Colon (tissue), 2 donors: ENCODE results near the gene FBXO48.
"Not testable (repeated sequence)": the region's sequence is repeated elsewhere in the genome, so short reads cannot be mapped to it uniquely, and the experiment has no call there.

Experiments
- FAIRE-seq: peaks from 2 replicates; lab custom pipeline; 2012; peaks lifted over from hg19 to GRCh38; lab: Jason Lieb, UNC
- donor health status: control.
- donor health status: control.

The FBXO48 gene

GRCh38 chr2:68467077-68467960 is at the start of gene FBXO48, which contains the start of gene APLF:
FBXO48 (minus strand) TSS chr2:68467294; CDS start chr2:68465145, 2,149 bp downstream.
APLF (plus strand) TSS chr2:68467585; CDS start chr2:68467732, 147 bp downstream.
- FAIRE-seq: peak; percentile 83

GRCh38 chr2:68516051-68516955 is 49.2 kb upstream of the FBXO48 start:
- FAIRE-seq: no peak

DNA sequence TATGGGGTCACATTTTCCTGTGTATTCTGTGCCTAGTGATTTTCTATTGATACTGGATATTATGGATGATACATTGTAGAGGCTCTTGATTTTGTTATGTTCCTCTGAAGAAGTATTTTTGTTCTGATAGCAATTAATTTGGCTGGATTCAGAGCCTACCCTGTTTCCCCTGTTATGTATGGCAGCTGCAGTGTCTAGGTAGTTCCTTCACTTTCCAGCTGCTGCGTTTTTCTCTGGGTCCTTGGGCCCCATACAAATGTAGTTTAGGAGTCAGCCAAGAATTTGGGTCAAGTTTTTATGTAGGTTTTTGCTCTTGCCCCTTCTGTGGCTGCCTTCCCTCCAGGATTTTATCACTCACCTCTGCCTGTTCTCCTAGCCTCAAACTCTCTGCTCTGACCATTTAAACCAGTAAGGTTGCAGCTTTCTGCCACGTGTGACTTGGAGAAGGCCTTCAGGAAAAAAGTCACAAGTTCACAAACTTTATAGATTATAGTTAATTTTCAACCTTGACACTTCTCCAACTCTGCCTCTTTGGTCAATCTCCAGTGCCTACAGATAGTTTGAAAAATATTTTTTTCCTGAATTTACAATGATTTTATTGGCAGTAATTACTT is 47.3 kb upstream of the FBXO48 start:
- FAIRE-seq: no peak

DNA sequence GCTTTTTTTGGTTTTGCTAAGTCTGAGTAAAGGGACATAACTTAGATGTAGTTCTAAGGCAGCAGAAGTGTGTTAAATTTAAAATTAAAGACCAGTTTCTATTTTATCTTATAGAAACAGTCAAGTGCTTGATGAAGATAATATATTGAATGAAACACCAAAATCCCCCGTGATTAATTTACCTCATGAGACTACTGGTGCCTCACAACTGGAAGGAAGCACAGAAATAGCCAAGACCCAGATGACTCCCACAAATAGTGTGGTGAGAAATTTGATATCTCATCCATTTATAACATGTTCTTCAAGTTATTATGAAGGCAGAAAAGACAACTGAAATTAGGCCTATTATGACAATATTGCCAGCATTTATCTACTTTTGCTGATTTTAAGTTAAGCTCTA is 45.9 kb upstream of the FBXO48 start:
- no peak for FAIRE-seq

- FAIRE-seq: no peak
These were observed 45.2 kb upstream of the FBXO48 start for GRCh38 chr2:68512326-68512725.

DNA sequence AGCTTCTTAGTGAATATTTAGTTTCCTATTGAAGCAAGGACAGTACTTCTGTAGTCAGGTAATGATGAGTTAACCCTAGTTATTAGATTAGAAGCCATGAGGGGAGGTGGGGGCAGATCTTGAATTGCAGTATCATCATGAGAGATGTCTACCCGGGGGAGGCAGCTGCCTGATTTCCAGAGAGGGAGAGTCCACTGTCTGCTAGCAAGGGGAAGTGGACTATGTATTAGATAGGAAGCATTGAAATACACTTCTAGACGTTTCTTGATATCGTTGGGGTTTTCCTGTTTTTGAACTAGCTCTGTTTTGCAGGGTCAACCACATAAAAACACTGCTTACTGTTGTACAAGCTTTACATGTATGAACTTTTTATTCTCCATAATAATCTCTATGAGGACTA is 39.1 kb upstream of the FBXO48 start:
- FAIRE-seq: no peak

DNA sequence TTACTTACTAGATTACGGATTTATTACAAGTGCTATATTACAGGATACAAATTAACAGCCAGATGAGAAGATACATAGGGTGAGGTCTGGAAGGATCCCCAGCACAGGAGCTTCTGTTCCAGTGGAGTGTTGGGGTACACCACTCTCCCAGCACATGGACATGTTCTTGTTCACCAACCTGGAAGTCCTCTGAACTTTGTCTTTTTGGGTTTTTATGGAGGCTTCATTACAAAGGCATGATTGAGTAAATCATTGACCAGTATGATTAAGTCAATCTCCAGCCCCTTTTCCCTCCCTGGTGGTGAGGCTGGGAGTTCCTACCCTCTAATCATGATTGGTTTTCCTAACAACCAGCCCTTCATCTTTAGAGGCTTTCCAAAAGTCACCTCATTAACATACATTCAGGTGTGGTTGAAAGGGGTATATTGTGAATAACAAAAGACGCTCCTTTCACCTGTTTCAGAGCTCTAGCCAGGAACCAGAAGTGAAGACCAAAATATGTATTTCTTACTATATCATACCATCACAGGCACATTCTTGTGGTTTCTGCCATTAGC is 38.6 kb upstream of the FBXO48 start:
- FAIRE-seq: no peak

DNA sequence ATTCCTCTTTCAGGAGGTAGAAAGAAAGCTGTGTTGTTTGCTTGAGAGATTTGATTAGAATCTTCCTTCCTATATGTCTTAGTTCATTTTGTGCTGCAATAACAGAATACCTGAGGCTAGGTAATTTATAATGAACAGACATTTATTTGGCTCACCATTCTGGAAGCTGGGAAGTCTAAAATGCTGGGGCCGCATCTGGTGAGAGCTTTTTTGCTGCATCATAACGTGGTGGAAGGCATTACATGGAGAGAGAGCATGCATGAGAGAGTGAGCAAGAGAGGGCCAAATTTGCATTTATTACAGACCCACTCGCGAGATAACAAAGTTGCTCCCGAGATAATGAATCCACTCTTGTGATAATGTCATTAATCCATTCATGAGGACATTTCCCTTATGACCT is 34.7 kb upstream of the FBXO48 start:
- no peak for FAIRE-seq

- no peak for FAIRE-seq
These were observed 33.6 kb upstream of the FBXO48 start for GRCh38 chr2:68500649-68501048.

- no peak for FAIRE-seq
These were observed 32.0 kb upstream of the FBXO48 start for GRCh38 chr2:68499133-68499532.

DNA sequence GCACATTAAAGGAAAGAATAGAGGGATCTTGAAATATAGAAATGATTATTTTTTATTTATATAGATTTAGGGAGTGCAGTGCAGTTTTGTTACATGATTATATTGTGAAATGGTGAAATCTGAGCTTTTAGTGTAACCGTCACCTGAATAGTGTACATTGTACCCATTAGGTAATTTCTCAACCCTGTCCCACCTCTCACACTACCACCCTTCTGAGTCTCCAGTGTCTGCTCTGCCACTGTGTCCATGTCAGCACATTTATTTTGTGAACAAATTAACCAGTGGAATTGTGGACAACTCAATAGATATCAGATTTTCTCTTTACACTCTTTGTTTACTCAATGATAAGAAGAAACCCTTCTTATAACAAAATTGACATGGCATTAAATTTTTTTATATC is 24.5 kb upstream of the FBXO48 start:
- FAIRE-seq: no peak

DNA sequence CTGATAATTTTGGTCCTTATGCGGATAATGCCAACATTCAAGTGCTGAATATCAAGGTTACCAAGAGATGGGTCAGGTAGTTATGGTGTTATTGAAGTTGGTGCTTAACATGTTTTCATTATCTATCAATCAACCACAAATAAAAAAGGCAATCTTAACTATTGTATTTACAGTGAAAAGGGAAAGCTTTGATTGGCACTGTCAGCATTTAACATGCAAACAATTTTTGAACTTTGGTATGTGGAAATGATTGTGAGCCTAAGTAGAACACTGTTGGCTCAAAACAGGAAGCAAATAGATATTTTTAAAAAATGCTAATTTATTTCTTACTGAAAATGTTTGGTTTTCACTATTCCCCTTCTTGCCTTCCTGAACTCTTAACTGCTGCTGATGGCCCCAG is 22.2 kb upstream of the FBXO48 start:
- FAIRE-seq: no peak

DNA sequence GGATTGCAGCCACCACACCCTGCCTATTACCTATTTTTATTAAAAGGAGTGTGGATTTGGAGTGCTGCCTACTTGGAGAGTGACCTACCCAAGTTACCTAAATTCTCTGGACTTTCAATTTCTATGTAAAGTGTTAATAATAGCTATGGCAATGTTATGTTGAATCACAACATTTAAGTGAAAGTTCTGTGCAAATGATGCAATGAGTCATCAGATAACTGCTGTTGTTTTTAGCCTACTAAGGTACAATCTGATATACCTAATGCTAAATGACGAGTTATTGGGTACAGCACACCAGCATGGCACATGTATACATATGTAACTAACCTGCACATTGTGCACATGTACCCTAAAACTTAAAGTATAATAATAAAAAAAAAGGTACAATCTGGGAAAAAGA is 21.5 kb upstream of the FBXO48 start:
- not testable (repeated sequence) for FAIRE-seq

DNA sequence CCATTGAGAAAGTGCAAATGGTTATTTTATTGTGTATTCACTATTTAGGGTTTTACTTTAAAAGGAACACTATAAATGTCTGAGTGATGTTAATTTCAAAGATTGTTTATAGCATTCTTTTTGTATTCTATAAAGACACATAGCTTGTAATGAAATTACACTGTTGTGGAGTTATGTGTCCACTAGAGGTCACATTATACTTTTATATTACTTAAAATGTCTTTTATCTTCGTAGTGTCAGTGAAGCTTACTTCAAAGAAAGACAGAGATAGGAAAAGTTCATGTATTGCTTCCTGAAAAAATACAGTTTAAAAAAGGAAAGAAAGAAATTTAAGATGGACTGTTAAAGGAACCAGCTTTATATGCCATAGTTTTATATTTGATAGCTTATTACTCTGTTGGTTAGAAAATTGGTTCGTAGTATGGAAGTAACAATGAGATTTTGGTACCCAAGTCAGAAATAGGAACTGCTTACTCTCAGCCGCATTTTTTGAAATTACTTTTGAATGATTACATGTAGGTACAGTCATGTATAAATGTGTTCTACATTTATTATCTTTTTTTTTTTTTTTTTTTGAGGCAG is 20.8 kb upstream of the FBXO48 start:
- FAIRE-seq: peak; percentile 38

DNA sequence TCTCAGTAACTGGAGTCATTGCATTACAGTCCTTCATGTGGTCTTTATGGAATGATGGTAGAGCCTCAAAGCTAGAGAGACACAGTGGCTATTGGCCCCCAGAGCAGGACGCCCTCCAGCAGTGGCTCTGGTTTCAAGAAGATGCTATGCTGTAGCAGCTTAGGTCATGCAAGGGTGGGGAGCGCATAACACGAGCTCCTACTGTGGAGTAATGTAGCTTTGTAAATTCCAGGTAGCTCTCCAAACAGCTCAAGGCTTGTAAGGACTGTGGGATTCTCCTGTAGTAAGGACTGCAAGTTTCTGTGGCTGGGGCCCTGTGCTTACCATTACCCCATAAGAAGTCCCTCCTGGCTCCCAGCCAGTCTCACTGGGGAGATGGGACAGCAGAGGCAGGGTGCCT is 15.9 kb upstream of the FBXO48 start:
- FAIRE-seq: no peak

GRCh38 chr2:68482296-68482820 is 15.3 kb upstream of the FBXO48 start:
- FAIRE-seq: no peak

DNA sequence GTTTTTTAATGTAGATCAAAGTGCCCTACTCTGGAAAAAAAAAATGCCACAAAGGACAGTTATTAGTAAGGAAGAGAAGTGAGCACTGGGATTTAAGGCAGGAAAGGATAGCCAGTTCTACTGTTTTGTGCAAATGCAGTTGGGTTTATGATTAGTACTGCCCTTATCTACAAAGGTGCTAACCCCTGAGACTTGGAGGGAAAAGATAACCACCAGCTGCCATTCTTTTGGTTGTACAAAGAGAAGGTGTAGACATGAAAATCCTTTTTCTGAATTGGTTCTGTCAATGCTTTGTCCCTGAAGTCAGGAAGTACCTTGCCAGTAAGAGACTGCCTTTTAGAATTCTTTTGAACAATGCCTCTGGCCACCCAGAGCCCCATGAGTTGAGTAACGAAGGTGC is 11.6 kb upstream of the FBXO48 start:
- FAIRE-seq: no peak

GRCh38 chr2:68476454-68476853 is 9.4 kb upstream of the FBXO48 start:
- no peak for FAIRE-seq

DNA sequence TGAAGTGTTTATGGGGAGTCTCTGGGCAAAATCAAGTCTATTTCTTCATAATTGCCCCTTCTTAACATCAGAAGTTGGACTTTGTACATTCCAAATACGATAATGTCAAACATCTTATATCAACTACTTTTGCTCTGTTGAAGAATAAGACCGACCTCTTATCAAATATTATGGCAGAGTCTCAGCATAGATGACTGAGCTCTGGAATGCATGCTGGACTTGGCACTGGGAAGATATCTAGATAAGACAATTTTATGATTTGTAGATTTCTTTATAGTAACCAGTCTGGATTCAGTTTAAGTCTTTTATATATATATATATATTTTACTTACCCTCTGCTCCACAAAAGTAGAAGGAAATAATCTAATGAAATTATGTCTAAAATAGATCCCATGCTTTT is 8.5 kb upstream of the FBXO48 start:
- FAIRE-seq: no peak

GRCh38 chr2:68475110-68475509 is 8.0 kb upstream of the FBXO48 start:
- no peak for FAIRE-seq

DNA sequence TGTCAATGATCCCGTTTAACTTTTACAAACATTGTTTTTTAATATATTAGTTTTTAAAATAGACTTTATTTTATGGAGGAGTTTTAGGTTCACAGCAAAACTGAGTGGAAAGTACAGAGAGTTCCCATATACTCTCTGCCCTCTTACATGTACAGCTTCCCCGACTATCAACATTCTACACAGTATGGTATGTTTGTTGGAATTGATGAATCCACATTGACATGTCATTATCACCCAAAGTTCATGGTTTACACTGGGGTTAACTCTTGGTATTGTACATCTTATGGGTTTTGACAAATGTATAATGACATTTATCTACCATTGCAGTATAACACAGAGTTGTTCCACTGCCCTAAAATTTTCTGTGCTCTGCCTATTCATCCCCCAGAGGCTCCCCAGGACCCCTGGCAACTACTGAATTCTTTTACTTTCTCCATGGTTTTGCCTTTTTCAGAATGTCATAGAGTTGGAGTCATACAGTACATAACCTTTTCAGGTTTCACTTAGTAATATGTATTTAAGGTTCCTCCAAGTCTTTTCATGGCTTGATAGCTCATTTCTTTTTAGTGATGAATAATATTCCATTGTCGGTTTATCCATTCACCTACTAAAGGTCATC is 5.8 kb upstream of the FBXO48 start:
- FAIRE-seq: no peak
